ENCODE data around the gene CIRBP.

CIRBP gene

DNA sequence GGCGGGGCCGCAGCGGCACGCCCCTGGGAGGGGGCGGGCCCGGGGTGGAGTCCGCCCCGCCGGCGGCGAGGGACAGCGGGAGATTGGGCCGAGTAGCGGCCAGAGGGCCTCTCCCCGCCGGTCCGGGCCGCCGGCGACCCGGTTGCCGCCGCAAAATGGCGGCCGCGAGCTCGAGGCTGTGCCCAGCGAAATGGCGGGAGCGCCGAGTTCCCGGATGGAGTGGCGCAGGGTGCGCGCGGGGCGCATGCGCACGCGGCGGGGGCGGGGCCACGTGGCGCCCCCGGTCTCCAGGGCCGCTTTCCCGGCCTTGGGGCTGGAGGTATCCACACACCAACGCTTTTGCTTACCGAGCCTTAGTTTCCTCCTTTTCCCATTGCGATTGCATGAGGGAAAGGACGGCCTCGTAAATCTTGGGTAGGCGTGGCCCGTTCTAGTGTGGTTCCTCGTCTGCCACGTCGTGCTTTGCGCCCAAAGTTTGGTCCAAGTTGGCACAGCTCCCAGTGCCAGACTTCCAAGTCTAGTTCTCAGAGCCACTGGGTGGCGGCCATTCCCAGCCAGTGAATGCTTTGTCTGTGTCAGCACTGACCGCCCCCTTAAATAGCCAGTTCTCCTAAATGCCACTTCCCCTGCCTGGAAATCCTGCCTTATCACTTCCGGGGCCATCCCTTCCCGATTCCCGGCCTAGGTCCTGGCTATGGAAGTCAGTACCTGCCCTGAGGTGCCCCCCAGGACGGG is 513 bp downstream of the CIRBP start:
- peak; percentile 95 for DNase-seq

DNA sequence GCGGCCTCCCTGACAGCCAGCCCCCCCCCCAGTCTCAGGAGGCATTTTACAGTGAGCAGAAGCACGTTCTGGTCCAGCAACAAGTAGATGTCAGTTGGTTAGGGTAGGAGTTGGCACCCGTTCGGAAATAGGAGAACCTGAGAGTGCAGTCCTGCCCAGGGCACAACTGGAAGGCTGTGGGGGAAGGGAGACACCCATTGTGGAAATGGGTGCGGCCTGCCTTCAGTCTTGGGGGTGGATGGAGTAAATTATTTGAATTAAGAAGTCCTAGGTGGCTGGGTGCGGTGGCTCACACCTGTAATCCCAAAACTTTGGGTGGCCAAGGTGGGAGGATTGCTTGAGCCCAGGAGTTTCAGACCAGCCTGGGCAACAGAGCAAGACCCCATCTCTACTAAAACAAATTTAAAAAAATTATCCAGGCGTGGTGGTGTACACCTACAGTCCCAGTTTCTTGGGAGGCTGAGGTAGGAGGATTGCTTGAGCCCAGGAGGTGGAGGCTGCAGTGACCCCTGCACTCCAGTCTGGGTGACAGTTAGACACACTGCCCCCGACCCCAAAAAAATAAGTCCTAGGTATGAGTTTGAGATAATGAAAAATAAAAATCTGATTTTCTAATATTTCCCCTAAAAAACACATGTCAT is 1.2 kb downstream of the CIRBP start:
- DNase-seq: no peak

DNA sequence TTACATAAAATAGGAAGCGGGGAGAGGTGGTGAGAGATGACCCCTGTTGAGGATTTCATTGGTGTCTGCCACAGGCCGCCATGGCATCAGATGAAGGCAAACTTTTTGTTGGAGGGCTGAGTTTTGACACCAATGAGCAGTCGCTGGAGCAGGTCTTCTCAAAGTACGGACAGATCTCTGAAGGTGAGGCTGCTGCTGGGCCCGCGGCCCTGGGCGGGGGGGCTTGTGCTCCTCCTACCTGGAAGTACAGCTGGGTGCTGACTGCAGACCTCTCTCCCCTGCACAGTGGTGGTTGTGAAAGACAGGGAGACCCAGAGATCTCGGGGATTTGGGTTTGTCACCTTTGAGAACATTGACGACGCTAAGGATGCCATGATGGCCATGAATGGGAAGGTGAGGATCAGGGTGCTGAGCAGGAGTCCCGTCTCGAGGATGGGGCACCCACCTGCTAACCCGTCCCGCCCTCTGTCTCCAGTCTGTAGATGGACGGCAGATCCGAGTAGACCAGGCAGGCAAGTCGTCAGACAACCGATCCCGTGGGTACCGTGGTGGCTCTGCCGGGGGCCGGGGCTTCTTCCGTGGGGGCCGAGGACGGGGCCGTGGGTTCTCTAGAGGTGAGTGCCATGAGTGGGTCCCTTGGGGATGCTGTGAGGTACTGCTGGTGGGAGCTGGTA is 1.9 kb downstream of the CIRBP start:
- no peak for DNase-seq

DNA sequence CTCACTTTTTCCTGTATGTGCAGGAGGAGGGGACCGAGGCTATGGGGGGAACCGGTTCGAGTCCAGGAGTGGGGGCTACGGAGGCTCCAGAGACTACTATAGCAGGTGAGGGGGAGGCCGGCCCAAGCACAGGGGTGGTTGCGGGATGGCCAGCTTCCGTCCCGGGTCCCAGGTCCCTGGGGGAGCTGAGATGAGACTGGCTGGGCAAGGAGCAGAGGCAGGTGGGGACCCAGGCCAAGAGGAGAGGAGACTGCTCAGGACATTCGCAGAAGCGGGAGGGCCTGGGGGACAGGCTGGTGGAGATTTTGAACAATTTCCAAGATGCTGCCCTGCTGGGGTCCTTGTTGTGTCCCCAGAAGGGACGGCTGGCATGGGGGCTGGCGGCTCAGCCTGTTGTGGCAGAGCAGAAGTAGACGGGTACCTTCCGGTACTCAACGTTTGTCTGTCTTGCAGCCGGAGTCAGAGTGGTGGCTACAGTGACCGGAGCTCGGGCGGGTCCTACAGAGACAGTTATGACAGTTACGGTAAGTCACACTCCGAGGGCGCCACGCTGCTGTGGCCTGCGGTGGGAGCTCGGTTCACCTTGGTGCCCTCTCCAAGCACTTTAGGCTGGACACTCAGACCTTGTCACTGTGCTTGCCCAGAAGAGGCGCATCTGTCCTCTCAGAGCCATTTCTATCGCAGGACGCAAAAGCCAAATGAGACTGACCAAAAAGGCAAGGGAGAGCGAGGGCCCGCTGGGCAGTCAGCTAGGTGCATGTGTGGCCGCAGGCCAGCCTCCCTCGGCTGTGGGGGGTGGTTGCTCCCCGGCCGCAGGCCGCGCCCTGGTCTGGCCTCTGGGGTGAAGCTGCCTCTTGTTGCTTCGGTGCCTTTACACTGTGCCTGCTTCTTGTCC is 2.6 kb downstream of the CIRBP start:
- no peak for DNase-seq

DNA sequence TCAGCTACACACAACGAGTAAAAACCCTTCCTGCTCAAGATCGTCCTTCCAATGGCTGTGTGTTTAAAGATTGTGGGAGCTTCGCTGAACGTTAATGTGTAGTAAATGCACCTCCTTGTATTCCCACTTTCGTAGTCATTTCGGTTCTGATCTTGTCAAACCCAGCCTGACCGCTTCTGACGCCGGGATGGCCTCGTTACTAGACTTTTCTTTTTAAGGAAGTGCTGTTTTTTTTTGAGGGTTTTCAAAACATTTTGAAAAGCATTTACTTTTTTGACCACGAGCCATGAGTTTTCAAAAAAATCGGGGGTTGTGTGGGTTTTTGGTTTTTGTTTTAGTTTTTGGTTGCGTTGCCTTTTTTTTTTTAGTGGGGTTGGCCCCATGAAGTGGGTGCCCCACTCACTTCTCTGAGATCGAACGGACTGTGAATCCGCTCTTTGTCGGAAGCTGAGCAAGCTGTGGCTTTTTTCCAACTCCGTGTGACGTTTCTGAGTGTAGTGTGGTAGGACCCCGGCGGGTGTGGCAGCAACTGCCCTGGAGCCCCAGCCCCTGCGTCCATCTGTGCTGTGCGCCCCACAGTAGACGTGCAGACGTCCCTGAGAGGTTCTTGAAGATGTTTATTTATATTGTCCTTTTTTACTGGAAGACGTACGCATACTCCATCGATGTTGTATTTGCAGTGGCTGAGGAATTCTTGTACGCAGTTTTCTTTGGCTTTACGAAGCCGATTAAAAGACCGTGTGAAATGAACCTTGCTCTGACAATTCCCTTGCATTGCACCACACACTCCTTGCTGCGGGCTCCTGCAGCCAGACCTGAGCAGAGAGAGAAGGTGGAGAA is 3.5 kb downstream of the CIRBP start:
- no peak for DNase-seq

DNA sequence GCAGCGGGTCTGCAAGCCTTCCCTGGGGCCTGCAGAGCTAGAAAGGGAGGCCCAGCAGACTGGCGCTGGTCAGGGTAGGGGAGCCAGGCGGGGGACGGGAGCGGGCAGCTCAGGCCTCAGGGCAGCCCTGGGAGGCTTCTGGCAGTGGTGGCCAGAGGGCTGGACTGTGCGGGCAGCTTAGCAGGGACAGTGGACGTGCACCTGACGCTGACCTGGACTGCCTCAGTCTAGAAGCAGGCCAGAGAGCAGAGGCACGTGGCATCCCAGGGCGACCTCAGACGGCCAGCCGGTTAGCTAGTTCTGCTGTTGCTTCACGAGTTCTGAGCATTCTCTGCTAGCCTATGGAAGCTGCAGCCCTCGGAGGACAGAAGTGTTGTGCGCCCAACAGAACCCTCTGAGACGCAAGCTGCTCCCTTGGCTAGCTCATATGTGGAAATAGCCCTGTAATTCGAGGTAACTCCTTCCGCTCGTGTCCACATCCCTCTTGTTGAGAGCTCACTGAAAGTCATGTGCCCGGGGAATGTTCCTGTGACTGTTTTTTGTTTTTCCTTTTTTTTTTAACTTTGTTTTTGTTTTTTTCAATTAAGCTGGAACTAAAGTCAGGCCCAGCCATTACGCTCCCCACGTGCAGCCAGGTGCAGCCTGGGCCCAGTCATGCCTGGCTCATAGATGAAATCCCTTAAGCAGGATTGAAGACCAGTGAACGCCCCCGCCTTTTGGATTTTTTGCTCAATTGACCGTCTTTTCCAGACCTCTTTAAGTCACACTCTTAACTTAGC is 4.3 kb downstream of the CIRBP start:
- no peak for DNase-seq

DNA sequence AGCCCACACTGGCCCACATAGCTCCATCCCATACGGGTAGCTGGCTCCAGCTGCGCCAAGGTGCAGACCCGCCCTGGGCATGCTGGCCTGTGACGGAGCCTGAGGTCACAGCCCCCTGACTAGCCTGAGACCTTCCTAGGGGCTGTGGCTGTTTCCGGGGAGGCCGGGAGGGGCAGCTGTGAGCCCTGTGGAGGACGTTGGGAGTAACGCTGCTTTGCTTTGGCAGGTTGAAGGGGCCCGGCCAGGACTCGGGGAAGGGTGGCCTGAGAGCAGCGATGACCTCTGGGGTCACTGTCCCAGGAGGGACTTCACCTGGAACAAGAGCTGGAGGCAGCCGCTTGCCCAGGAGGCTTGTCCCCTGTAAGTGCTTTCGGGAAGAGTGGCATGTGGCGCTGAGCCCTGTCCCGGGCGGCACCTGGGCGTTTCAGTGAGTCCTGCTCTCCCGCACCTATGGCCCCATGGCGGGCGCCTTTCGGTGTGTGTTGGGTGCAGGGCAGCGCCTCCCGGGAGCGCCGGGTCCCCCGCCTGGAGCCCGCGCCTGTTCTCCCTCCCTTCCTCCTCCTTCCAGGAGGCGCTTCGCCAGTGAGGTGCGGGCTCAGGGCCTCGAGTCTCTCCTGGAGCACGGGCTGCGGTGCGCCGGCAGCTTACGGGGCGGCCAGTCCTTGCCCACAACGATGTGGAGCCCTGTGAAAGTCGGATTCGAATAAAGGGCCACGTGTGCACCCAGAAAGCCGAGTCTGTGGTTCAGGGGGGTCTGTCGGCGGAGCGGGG is 5.1 kb downstream of the CIRBP start:
- DNase-seq: no peak

DNA sequence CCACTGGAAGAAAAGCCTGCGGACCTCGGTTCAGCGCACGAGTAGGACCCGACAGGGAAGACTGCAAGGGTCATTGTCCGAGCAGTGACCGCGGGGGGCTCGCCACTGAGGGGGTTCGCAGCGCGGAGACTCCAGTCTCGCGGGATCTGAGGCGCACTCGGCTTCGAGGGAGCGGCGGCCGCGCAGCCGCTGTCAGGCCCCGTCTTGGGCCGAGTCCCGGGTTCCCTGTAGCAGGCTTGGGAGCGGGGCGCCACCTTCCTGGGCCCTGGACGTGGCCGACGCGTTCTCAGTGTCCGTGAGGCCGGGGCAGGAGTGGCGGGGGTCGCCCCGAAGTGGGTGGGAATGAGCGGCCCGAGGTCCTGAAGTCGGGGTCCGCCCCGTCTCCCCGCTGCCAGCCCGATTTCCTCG is 5.7 kb downstream of the CIRBP start:
- no peak for DNase-seq

DNA sequence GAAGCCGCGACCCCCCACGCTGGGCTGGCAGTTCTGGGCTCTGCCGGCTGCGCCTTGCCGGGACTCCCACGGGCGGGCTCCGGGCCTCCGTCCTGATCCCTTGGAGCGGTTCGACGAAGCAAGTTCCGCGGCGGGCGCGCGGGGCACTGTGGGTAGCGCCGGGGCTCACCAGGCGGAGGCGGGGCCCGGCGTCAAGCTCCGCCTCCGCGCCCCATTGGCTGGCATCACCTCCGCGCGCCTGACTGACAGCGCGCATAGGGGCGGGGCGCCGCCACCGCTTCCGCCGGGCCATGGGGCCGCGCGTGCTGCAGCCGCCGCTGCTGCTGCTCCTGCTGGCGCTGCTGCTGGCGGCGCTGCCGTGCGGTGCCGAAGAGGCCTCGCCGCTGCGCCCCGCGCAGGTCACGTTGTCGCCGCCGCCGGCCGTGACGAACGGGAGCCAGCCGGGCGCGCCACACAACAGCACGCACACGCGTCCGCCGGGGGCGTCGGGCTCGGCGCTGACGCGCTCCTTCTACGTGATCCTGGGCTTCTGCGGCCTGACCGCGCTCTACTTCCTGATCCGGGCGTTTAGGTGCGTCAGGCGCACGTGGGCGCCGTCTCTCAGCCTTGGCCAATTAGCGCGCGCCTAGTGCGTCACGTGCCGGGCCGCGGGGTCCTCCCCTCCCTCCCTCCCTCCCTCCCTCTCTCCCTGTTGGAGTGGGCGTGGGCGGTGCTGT is 6.3 kb downstream of the CIRBP start, which contains the start of gene FAM174C:
Gene FAM174C, plus strand, starts transcription at position 271 of the 716 bp plus-strand sequence. Its CDS starts 20 bp downstream, at position 291.
- peak; percentile 98 for DNase-seq

DNA sequence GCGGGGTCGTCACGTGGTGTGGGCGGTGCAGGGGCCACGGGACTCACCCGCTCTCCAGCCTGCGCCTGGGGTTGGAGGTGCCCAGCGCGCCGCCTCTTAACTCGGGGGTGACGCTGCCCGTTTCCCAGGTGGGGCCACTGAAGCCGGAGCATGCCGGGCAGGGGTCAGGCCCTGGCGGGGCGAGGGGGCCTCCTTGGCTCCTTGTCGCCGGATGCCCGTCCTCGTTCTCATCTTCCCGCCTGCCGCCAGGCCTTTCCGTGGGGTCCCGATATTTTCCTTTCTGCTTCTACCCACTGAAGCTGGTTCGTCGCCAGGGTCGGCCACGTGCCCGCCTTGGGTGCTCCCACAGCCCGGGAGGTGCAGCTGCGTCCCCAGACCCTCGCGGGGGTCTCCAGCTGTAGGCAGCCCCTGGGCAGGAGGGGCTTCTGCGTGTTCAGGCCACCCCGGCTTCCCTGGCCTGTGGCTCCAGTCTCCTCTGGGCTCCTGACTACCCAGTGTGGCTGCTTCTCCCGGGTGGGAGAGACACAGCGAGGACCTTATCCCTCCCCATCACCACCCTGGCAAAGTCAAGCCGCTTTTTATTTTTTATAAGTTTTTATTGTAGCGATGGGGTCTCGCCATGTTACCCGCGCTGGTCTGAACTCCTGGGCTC is 7.0 kb downstream of the CIRBP start:
- DNase-seq: no peak

DNA sequence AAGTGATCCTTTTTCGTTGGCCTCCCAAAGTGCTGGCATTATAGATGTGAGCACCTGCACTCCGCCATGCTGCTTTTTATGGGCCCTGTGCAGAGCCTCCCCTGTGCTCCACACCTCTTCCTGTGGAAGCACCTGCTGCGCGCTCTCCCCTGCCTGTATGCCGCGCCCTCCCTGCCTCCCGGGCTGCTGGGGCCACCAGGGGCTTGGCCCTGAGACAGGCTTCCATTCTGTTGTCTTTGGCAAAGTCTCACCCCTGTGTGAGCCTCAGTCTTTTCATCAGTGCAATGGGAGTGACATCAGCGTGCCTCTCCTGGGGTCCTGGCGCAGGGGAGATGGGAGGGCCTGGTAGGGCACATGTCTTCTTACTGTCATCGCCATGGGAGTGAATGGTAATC is 7.5 kb downstream of the CIRBP start:
- DNase-seq: no peak

DNA sequence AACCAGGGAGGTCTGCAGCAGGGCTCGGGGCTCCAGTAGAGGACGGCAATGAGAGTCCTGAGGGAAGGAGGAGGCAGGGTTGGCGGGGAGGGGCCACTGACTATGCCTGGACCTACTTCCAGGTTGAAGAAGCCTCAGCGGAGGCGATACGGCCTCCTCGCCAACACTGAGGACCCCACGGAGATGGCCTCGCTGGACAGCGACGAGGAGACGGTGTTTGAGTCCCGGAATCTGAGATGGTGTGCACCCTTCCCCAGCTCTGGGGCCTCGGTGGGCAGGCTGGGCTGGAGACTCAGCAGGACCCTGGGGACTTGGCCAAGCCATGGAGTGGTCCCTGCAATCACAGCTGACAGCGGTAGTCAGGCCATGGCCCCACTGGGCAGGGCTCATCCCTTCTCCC is 7.9 kb downstream of the CIRBP start:
- no peak for DNase-seq

DNA sequence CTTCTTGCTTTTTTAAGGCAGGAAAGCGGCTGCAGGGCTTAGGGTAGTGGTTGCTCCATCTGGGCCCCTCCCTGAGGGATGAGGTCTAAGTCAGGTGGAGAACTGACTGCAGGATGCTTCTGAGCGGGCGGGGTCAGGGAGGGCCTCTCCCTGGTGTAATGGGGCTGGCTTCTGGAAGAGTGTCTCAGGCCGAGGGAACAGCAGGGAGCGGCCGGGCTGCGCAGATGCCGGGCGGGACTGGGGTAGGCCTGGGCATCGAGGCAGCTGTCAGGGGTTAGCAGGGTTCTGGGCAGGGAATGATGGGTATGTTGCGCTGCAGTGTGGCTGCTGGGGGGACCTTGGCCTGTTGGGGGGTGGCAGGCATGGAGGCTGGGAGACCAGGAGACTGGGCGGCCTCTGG is 8.9 kb downstream of the CIRBP start:
- DNase-seq: no peak

DNA sequence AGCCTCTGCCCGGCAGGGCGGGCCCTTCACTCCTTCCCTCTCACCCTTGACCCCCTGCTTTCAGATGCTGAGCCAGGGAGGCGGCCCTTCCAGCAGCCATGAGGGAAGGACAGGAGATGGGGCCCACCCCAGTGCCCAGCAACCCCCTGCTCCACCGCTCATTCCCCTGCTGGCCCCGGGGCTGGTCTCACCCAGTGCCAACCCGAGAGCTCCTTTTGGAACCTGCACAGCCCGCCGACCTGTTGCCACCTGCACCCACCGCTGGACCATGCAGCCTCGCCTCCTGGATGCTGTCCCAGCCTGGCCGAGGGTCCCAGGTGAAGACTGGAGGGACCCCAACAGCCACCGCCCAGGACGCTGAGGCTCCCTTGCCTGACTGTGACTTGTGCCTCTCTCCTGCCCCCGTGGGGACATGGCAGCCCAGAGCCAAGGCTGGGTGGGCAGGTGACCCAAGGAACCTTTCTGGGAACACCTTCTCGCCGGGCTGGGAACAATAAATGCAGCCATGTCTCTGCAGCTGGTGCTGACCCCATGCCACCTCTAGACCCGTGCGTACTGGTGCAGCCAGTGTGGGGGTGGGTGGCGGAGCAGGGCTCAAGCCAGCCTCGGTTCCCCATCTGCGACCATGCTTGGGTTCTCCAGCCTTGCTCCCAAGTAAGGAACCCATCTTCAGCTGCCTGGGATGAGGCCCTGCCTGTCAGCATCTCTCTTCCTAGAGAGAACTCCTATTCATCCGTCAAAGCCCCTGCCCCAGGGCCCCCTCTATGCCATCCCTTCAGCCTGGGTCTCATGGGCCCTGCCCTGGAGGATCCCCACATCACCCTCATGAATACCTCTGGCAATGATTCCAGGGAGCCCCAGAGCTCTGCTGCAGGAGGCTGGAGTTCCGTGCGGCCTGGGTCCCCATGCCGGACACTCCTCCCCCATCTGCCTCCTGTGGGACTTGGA is 9.9 kb downstream of the CIRBP start:
- no peak for DNase-seq

DNA sequence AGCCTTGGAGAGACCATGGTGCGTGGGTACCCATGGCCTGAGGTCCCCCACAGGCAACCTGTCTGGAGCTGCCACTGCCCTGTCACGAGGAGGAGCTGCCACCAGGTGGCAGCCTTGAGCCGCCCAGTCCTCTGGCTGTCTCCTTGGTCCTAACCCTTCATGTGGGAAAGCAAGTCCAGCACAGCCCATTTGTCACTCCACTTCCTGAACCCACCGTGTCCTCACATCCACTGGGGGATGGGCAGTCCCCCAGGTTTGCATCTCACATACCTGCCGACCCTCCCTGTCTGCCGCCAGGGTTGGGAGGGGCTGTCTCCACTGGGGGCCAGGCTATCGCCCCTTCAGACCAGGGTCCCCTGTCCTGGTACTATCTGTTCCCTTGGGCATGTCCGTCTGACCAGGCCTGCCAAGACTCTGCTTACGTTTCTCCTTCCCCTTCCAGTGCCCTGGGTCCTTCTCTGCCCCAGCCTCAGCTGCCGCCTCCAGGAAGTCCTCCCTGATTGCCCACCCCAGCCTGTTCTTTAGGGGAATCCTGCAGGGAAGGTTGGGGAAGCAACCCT is 10.7 kb downstream of the CIRBP start:
- peak; percentile 95 for DNase-seq

DNA sequence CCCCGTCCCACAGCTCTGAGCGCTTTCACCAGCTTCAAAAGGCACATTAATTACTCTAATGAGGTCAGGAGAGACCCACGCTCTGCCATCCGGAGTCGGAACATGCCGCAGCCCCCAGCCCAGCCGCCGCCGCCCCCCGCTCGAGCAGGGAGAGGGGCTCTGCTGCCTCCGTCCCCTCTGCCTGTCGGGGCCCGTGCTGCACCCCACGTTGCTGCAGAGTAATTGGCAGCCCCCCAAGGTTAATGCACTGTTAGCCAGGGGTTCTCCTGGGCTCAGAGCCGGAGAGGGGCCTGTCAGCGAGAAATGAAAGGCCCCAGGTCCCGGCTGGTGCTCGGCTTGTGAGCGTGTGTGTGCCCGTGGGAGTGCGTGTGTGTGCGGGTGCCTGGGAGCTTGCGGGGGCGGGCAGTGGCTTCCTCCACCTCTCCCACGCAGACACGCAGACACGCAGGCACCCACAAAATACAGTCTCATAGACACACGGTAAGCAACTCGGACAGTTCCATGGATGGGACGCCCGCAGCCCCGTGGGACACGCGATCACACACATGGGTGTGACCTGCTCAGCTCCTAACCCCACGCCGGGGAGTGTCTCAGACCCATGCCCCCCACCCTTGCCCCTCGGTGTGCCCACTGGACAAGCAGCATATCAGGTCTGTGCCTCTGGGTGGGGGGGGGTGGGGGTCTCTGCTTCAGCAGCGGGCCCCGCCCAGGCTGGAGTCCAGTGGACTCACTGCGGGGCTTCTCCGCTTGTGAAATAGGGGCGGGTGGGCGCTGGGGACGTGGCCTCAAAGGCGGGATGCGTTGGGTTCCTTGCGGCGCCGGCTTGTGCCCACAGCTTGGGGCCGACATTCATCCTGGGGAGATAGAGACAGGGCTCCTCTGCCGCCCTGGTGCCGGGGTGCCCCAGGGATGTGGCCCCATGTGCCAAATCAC is 11.8 kb downstream of the CIRBP start:
- no peak for DNase-seq

Measured in 8988T (cell line).